B cell (primary cell): ENCODE measurements around the gene KCNH1. TPM values are rescaled to one million over a fixed set of nuclear protein-coding genes. Genes with fewer than 3 reads are reported as not detected.

Source experiments
- ATAC-seq: fragments of 200-7000 bp; cut with Tn5 transposase; one replicate; pipeline ENCODE4 v1.10.0; 2021; ENCODE audit warnings: low read depth, mild to moderate bottlenecking, moderate number of reproducible peaks, moderate library complexity
- CTCF ChIA-PET: fragments of 350-600 bp; sonication (Branson Sonifier 250); formaldehyde crosslinking; loops from one replicate; lab custom pipeline; 2021; ENCODE audit warnings: antibody characterized with exemption, inconsistent platforms; lab: Charles Lee
- POLR2A ChIA-PET: fragments of 350-600 bp; sonication (Branson Sonifier 250); formaldehyde crosslinking; loops from one replicate; lab custom pipeline; 2021; ENCODE audit warnings: antibody characterized with exemption; lab: Charles Lee
- DNase-seq: peaks from one replicate; pipeline ENCODE4 v3.0.0; 2013
- H2AFZ ChIP-seq: 2 replicates; pipeline ENCODE4 v1.6.1; 2012; ENCODE audit warnings: mild to moderate bottlenecking, low read depth, low read length; ENCODE audit not compliant: insufficient read depth, poor library complexity, severe bottlenecking
- H3K27ac ChIP-seq, 2 donors: 1 replicate in 1 of 2; 2 replicates in 1 of 2; pipeline ENCODE4 v1.5.1; 2012 to 2013; ENCODE audit warnings: low read length in 2 of 2, mild to moderate bottlenecking in 2 of 2, moderate library complexity in 1 of 2
- H3K27me3 ChIP-seq, 4 experiments: fragments of 200-600 bp in 1 of 4; sonication (generic) in 1 of 4; replicated peaks in 1 of 4; 1 replicate in 2 of 4; 2 replicates in 2 of 4; pipeline versions ENCODE4 v1.6.1 to v1.7.0; 2013 to 2016; ENCODE audit warnings: low read length in 3 of 4, mild to moderate bottlenecking in 2 of 4, mixed read lengths in 1 of 4, moderate library complexity in 1 of 4; ENCODE audit not compliant: insufficient read depth in 4 of 4, control insufficient read depth in 3 of 4; ENCODE audit errors: control extremely low read depth in 1 of 4
- H3K36me3 ChIP-seq, 2 experiments: replicated peaks in 1 of 2; 1 replicate in 1 of 2; 2 replicates in 1 of 2; pipeline versions ENCODE4 v1.6.1 to v1.7.1; 2013; ENCODE audit warnings: low read length in 1 of 2; ENCODE audit not compliant: insufficient read depth in 2 of 2, control insufficient read depth in 1 of 2; ENCODE audit errors: control extremely low read depth in 1 of 2, extremely low read depth in 1 of 2
- H3K4me1 ChIP-seq, 2 donors: fragments of 200-600 bp in 1 of 2; sonication (generic) in 1 of 2; 1 replicate in 1 of 2; 2 replicates in 1 of 2; pipeline versions ENCODE4 v1.5.1 to v1.6.1; 2013 to 2017; ENCODE audit warnings: low read length in 2 of 2; ENCODE audit not compliant: control insufficient read depth in 2 of 2, insufficient read depth in 2 of 2
- H3K4me2 ChIP-seq: replicated peaks from 2 replicates; pipeline ENCODE3; 2012; ENCODE audit warnings: mild to moderate bottlenecking, low read depth, low read length; ENCODE audit not compliant: poor library complexity, severe bottlenecking
- H3K4me3 ChIP-seq, 5 experiments: fragments of 200-600 bp in 1 of 5; sonication (generic) in 1 of 5; 1 replicate in 3 of 5; 2 replicates in 2 of 5; pipeline versions ENCODE4 v1.5.1 to v1.7.0; 2011 to 2016; ENCODE audit warnings: low read length in 4 of 5, mild to moderate bottlenecking in 4 of 5, low read depth in 2 of 5, control low read depth in 1 of 5, moderate library complexity in 1 of 5; ENCODE audit not compliant: insufficient read depth in 1 of 5; ENCODE audit errors: control extremely low read depth in 1 of 5, extremely low read depth in 1 of 5
- H3K79me2 ChIP-seq: fragments of 200-600 bp; sonication (generic); one replicate; pipeline ENCODE4 v1.6.0; 2016; ENCODE audit warnings: low read length; ENCODE audit not compliant: control insufficient read depth, insufficient read depth
- H3K9ac ChIP-seq: fragments of 200-600 bp; sonication (generic); 2 replicates; pipeline ENCODE4 v1.6.1; 2017; ENCODE audit warnings: mild to moderate bottlenecking, low read length, moderate library complexity
- H3K9me3 ChIP-seq, 3 donors: one replicate each; pipeline versions ENCODE4 v1.6.1 to v1.7.1; 2013; ENCODE audit warnings: low read length in 2 of 3; ENCODE audit not compliant: control insufficient read depth in 2 of 3, insufficient read depth in 1 of 3; ENCODE audit errors: control extremely low read depth in 1 of 3
- H4K20me1 ChIP-seq: 2 replicates; pipeline ENCODE4 v1.6.0; 2012; ENCODE audit warnings: mild to moderate bottlenecking, low read length; ENCODE audit not compliant: insufficient read depth, control insufficient read depth, poor library complexity, severe bottlenecking
- H3K27ac Mint-ChIP-seq: one replicate; pipeline ENCODE4 v1.8.0; 2021; ENCODE audit warnings: mixed read lengths
- H3K27me3 Mint-ChIP-seq: one replicate; pipeline ENCODE4 v1.8.0; 2021; ENCODE audit warnings: mixed read lengths
- H3K4me1 Mint-ChIP-seq: one replicate; pipeline ENCODE4 v1.8.0; 2021; ENCODE audit warnings: mixed read lengths
- H3K4me3 Mint-ChIP-seq: one replicate; pipeline ENCODE4 v1.8.0; 2021; ENCODE audit warnings: mixed read lengths
- H3K9me3 Mint-ChIP-seq: one replicate; pipeline ENCODE4 v1.8.0; 2022; ENCODE audit warnings: mixed read lengths; ENCODE audit not compliant: insufficient read depth
- EZH2 ChIP-seq: IDR thresholded peaks from 2 replicates; pipeline ENCODE4 v1.6.1; 2012; ENCODE audit warnings: borderline replicate concordance, low read depth, mild to moderate bottlenecking, moderate library complexity, low read length; ENCODE audit not compliant: insufficient read depth, poor library complexity, severe bottlenecking
- WGBS: methylation state at CpG from one replicate; pipeline ENCODE4 v1.1.5; 2013; ENCODE audit warnings: missing lambda C conversion rate; ENCODE audit not compliant: insufficient coverage; 5-methylcytosine and 5-hydroxymethylcytosine counted together
- intact Hi-C: fragments of 100-400 bp; cut with micrococcal nuclease; formaldehyde crosslinking; loops from one replicate; pipeline ENCODE4 v1.10.0; 2022
- polyA plus RNA-seq: library from polyadenylated mRNA; depleted of rRNA; stranded (reverse); fragments of >200 nt; gene quantifications from 2 replicates; pipeline ENCODE4 v1.2.3, GENCODE V29; 2012
- total RNA-seq, 2 donors: library from RNA; stranded (reverse); fragments of 120-200 nt in 1 of 2; gene quantifications; 1 replicate in 1 of 2; 2 replicates in 1 of 2; pipeline versions ENCODE4 v1.2.3 to v1.2.4, GENCODE V29; 2013 to 2022
- TF ChIP-seq, protein P1 (sequence below): fragments of 200-600 bp; IDR thresholded peaks from one replicate; pipeline ENCODE4 v1.8.0; 2022; ENCODE audit warnings: antibody characterized with exemption, mild to moderate bottlenecking

Gene KCNH1
- total and polyA plus RNA-seq, 2 donors (not counting 1 experiment from before 2014, with no cell fraction given), result not detected

DNA sequence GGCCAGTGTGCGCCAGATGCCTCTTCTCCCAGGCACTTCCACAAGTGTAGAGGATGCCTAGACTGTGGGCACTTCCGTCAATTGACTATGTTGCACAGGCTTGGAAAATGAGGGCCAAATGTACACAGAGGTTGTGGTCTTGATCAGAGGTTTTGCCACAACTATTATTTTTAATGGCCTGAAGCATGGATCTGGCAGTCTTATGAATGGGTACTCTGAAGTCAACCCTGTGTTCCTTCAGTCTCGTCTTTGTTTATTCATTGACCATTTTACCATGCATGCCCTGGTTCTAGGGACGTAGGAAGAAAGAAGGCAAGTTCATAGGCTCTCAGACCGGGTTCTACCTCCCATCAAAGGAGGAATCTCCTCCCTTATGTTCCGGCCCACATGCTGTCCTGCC lies 476.1 kb downstream of the KCNH1 start:
- intact Hi-C loops, result no loop called here
- DNase-seq (no peak), ATAC-seq (no peak)
- no peaks in the 10 kb centered on the region for H3K27me3 ChIP-seq
- H3K9me3 ChIP-seq, result no peaks in the 10 kb centered on the region
- H3K27ac ChIP-seq, result no peak overlapping the region
- POLR2A ChIA-PET, result no interaction called here
- no peaks in the 10 kb centered on the region for H3K79me2 ChIP-seq
- no peaks in the 10 kb centered on the region for H3K36me3 ChIP-seq
- H3K9ac ChIP-seq, result no peak overlapping the region
- H3K4me1 ChIP-seq, result no peaks in the 10 kb centered on the region
- no peak overlapping the region for H2AFZ ChIP-seq
- TF ChIP-seq, protein P1, sequence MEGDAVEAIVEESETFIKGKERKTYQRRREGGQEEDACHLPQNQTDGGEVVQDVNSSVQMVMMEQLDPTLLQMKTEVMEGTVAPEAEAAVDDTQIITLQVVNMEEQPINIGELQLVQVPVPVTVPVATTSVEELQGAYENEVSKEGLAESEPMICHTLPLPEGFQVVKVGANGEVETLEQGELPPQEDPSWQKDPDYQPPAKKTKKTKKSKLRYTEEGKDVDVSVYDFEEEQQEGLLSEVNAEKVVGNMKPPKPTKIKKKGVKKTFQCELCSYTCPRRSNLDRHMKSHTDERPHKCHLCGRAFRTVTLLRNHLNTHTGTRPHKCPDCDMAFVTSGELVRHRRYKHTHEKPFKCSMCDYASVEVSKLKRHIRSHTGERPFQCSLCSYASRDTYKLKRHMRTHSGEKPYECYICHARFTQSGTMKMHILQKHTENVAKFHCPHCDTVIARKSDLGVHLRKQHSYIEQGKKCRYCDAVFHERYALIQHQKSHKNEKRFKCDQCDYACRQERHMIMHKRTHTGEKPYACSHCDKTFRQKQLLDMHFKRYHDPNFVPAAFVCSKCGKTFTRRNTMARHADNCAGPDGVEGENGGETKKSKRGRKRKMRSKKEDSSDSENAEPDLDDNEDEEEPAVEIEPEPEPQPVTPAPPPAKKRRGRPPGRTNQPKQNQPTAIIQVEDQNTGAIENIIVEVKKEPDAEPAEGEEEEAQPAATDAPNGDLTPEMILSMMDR, result no peak
- no peak for TF ChIP-seq EZH2
- no peaks in the 10 kb centered on the region for H3K9me3 Mint-ChIP-seq
- H3K4me1 Mint-ChIP-seq, result peaks cover 1% of the 10 kb centered on the region
- no peak overlapping the region for H3K4me2 ChIP-seq
- no peaks in the 10 kb centered on the region for H4K20me1 ChIP-seq
- no peak overlapping the region for H3K27ac Mint-ChIP-seq
- no peak overlapping the region for H3K4me3 Mint-ChIP-seq
- H3K4me3 ChIP-seq, result no peak overlapping the region
- no peaks in the 10 kb centered on the region for H3K27me3 Mint-ChIP-seq
- 93% methylated on average over 6 of the region's 6 CpGs for WGBS
- CTCF ChIA-PET, result interaction anchor here (0.9 kb wide), 1 partner anchor 15 kb away, joined by 3 read pairs; no protein-coding TSS in a partner anchor

DNA sequence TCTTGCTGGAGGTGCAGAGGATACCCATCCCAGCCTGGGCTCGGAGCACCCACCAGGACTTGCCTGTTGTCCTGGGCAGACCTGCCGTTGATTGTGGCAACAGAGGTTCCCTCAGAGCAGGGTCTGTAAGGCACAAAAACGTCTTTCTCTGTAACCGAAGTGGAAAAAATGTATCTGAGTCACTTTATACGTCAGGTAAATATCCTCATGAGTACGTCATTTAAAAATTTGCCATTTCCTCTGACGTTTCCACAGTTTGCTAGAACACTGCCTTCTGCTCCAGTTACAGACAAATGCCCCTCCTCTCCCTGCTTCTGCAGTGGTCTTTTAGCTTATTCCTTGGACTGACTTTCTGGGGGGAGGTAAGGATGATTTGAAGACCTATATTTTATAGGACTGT lies 478.4 kb downstream of the KCNH1 start:
- ChIA-PET CTCF (no interaction called here), POLR2A (no interaction called here)
- Histone ChIP-seq H3K27me3 (no peaks in the 10 kb centered on the region), H3K4me3 (no peak overlapping the region), H3K4me1 (no peaks in the 10 kb centered on the region), H3K9me3 (no peaks in the 10 kb centered on the region), H3K79me2 (no peaks in the 10 kb centered on the region), H2AFZ (no peak overlapping the region), H3K9ac (no peak overlapping the region), H3K4me2 (no peak overlapping the region), H4K20me1 (no peaks in the 10 kb centered on the region), H3K36me3 (no peaks in the 10 kb centered on the region), H3K27ac (no peak overlapping the region)
- intact Hi-C loops, result no loop called here
- DNase-seq (no peak), ATAC-seq (no peak)
- Mint-ChIP-seq H3K27me3 (no peaks in the 10 kb centered on the region), H3K27ac (no peak overlapping the region), H3K4me1 (no peaks in the 10 kb centered on the region), H3K9me3 (no peaks in the 10 kb centered on the region), H3K4me3 (no peak overlapping the region)
- WGBS, result 90% methylated on average over 5 of the region's 7 CpGs
- TF ChIP-seq, protein P1, result no peak
- no peak for TF ChIP-seq EZH2
